ENCODE results near the gene STK32A. TPM values are rescaled to one million over a fixed set of nuclear protein-coding genes. Genes with fewer than 3 reads are reported as not detected.

The STK32A gene
- total RNA-seq, 1 donor from 2014 or later, result 0.23 TPM

- DNase-seq (ENCODE audit: low spot score), result no peak
- no peak for ATAC-seq
Observed at GRCh38 chr5:147412561-147412960, 177.7 kb downstream of the STK32A start.

GRCh38 chr5:147413266-147413665 is 178.4 kb downstream of the STK32A start:
- ATAC-seq, result no peak

GRCh38 chr5:147415651-147416050 is 180.8 kb downstream of the STK32A start:
- DNase-seq (ENCODE audit: low spot score) (no peak), ATAC-seq (no peak)

More at GRCh38 chr5:147413266-147413665, 178.4 kb downstream of the STK32A start:
- DNase-seq (ENCODE audit: low spot score), result no peak

GRCh38 chr5:147417135-147417813 is 182.4 kb downstream of the STK32A start:
- no peak for DNase-seq (ENCODE audit: low spot score)
- ATAC-seq, result no peak

- no peak for ATAC-seq
- no peak for DNase-seq (ENCODE audit: low spot score)
Observed at GRCh38 chr5:147418613-147419012, 183.8 kb downstream of the STK32A start.

GRCh38 chr5:147426640-147427327 is 192.0 kb downstream of the STK32A start:
- ATAC-seq (no peak), DNase-seq (ENCODE audit: low spot score) (no peak)

GRCh38 chr5:147427521-147428401 is 192.9 kb downstream of the STK32A start:
- DNase-seq (ENCODE audit: low spot score), result no peak
- no peak for ATAC-seq

GRCh38 chr5:147430628-147431027 is 195.8 kb downstream of the STK32A start:
- ATAC-seq, result no peak
- DNase-seq (ENCODE audit: low spot score), result no peak

GRCh38 chr5:147431586-147431985 is 196.8 kb downstream of the STK32A start:
- ATAC-seq, result no peak
- DNase-seq (ENCODE audit: low spot score), result no peak

GRCh38 chr5:147432323-147432722 is 197.5 kb downstream of the STK32A start:
- no peak for ATAC-seq

GRCh38 chr5:147434049-147434448 is 199.2 kb downstream of the STK32A start:
- DNase-seq (ENCODE audit: low spot score) (no peak), ATAC-seq (peak; percentile 45)

More at GRCh38 chr5:147432323-147432722, 197.5 kb downstream of the STK32A start:
- DNase-seq (ENCODE audit: low spot score), result no peak

- ATAC-seq, result no peak
- DNase-seq (ENCODE audit: low spot score), result no peak
Observed at GRCh38 chr5:147436596-147436995, 201.8 kb downstream of the STK32A start.

- ATAC-seq, result no peak
- DNase-seq (ENCODE audit: low spot score), result no peak
Observed at GRCh38 chr5:147437161-147437596, 202.4 kb downstream of the STK32A start.
